HG03025 (cell line): ENCODE results near the gene JOSD2.

Experiments used
- ATAC-seq: cut with Tn5 transposase; IDR thresholded peaks from one replicate; pipeline ENCODE4 v1.9.1; 2021; ENCODE audit warnings: mild to moderate bottlenecking, moderate library complexity; ENCODE audit not compliant: unreplicated experiment, low FRiP score

The JOSD2 gene

DNA sequence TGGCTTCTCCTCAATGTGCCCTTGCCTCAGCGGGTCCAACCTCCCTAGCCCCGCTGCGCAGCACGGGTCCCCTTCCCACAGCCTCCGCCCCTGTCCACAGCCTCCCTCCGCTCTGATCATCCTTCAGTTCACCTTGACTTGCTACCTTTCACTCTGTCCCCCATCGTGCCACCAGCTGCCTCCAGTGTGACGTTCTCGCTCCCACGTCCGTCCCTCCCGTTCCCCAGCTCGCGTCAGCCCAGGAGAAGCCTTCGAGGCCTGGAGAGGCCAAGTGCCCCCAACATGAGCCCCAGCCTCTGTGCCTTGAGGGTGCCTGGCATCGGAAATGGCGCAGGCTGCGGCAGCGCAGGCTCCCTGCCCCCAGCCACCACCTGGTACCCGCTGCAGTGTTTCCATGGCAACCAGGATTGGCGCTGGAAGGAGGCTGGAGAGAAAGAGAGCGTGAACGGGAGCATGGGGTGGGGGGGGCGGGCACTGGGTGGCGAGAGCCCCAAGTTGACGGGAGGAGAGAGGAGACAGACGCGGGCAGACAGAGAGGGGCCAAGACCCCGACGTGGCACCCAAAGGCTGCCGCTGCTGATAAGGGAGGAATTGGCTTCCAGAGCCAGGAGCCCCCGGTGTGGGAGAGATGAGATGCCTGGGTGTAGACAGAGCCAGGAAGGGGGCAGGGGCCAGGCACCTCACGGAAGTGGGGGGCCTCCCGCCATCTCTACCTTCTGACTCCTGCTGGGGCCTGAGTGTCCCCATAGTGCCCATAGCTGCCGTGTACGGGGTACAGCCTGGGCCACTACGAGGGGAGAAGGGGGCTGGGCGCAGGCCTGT is 3.6 kb upstream of the JOSD2 start:
- no peak for ATAC-seq

DNA sequence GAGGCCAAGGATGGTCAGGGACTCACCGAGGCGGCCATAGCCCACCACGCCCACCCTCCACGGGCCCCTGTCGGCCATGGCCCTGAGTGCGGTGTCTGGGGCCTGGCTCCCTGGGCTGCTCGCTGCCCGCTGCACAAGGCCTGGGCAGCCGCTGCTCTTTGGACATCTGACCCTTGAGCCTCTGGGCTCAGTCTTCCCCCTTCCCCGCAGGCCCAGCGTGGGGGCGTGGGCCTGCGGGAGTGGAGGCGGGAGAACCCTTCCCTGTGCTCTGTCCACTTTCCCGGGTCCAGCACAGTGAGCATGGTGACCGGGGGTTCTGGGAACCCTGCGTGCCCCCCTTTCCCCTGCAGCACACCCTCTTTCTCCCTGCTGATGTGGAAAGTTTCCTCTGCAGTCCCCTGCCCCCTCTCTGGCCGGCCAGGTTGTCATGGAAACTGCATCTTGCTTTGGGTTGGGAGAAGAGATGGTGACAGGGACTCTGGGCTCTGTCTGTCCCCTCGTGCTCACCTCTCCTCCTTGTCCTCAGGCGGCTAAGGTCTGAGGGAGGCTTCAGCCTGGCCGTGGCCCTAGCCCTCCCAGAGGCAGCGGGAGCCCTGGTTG is 2.9 kb upstream of the JOSD2 start, which contains the start of gene ASPDH:
Gene ASPDH (minus strand): TSS at position 168 of the 600 bp plus-strand sequence. CDS start 90 bp downstream, at position 78.
- ATAC-seq, result no peak

DNA sequence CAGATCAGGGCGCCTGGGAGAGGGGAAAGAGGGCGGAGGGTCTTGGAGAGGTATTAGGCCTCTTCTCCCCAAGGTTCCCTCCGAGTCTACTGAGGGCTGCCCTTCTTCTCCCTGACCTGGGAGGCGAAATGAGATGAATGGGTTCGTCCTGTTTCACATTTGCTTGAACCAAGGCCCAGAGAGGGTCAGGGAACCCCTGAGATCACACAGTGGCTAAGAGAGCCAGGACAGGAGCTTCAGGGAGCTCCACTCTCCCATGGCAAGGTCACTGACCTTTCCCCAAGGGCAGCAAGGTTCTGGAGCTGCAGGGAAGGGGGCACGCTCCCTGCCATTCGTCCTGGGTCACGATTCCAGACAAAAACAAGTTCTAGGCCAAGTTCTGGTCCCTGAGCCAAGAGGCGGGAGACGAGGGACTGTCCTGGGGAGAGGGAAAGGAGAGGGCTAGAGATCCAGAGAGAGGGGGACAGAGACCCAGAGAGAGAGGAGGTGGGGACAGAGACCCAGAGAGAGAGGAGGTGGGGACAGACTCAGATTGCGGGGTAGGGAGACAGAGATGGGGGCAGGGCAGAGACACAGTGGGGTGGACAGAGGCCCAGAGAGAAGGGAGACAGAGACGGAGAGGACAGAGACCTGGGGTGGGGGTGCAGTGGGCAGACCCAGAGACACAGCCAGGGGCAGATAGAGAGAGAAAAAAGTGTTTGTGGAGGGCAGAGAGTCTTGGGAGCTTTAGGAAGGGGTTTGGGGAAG is 2.2 kb upstream of the JOSD2 start:
- no peak for ATAC-seq

DNA sequence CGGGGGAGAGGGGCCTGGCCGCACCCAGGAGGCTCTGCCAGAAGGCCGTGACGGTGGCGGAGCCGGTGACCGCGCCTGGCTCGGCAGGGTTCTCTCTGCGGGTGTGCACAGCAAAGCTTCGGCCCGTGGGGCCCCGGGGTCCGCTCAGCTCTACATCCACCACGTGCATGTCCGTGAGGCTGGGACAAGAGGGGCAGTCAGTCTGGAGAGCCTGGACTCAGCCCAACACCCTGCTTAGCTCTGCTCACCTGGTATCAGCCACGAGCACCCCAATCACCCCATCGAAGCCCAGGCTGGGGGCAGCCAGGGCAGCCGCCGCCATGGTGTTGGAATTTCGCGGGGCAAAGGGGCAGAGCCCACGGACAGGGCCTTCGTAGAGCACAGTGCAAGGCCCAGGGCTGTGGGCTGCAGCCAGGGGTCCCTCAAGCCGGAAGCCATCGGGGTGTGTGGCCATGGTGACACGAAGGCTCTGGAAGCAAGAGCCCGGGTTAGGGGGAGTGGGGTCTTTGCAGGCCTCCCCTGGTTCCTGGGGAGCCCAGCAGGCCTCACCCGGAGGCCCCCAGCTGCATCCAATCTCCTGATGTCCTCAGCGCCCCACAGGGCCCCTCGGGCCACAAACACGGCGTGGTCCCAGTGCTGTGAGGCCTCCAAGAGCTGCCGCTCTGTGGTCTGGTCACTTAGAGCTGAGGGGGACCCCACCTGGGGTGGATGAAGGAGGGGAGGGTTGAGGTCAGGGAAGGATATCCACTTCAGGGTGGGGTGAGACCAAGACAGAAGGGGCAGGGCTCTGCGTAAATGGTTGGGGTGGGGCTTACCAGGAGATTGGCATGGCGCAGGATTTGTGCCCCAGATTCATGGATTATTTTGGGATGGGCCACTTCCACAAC is 1.4 kb upstream of the JOSD2 start:
- no peak for ATAC-seq

DNA sequence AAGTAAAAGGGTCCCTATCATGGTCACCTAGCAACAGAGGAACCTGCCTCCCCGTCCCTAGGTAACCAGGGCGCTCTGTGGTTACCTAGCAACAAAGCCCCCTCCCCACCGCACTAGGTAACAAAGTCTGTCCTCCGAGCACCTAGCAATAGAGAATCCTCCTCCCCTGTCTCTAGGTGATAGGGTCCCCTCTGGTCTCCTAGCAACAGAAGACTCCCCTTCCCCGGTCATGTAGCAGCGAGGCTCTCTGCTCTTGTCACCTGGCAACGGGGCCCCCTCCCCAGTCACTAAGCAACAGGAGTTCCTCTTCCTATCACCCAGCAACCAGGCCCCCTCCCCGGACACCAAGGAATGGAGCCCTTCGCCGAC is 307 bp downstream of the JOSD2 start:
- peak; percentile 3 for ATAC-seq

DNA sequence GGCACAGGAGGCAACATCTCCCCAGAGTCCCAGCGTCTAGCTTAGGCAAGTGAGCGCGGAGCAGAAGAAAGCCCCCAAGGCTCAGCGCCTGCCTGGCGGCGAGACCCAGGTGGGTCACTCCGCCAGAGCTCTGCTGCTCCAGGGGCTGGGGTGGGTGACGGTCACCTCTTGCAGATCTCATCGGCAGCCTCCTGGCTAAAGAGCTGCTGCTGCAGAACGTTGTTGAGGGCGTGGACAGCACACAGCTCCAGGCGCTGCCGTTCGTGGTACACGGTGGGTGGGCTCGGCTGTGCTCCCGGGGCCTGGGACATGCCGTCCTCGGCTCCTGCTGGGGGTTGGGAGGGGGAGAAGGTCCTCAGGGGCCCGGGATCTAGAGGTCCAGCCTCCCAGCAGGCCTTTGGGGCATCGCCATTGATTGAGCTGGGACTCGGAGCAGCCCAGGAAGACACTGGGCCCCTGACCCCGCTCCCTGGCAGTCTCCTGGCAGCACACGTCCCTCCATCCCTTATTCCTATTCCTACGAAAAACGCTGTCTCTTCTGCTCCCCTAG is 795 bp downstream of the JOSD2 start:
- no peak for ATAC-seq

DNA sequence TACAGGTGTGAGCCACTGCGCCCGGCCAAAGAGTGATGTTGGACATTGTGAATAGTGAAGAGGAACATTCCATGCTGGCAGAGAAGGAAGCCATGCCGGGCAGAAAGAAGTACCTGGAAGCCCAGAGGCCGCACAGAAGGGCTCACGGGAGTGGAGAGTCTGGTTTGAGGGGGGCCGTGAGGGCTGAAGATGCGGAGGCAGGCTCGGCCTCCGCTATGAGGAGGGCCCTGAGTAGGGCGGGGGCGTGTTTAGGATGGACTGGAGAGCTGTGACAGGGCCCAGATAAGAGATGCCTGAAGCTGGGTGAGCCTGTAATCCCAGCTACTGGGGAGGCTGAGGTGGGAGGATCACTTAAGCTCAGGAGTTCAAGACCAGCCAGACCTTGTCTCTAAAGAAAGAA is 1.6 kb downstream of the JOSD2 start:
- no peak for ATAC-seq

DNA sequence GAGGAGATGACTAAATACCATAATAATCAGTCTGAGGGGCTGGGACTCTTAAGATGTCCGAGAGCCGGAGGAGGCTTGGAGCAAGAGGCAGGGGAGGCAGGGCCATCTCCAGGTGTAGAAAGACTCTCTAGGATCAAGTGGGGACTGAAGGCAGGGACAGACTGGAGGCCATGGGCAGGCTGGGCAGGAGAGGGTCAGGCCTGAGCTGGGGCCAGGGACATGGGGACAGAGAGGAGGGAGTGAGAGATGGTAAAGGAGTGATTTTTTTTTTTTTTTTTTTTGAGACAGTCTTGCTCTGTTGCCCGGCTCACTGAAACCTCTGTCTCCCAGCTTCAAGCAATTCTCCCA is 2.2 kb downstream of the JOSD2 start:
- no peak for ATAC-seq

DNA sequence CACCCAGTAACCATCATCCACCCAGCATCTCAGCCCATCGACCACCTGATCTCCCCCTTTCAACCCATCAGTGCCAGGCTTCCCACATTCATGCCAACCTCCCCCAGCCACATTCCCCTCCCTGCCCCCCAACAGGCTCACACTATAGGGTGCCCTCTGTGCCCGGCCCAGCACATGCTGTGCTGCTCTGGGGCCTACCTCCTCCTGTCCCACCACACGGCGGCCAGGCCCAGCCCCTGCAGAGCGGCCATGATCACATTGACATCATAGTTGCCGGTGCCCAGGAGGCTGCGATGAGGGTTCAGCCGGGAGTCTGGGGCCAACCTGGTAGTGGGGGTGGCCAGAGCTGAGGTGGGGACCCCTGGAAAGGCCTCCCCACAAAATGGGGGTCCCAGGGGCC is 3.6 kb downstream of the JOSD2 start:
- no peak for ATAC-seq

DNA sequence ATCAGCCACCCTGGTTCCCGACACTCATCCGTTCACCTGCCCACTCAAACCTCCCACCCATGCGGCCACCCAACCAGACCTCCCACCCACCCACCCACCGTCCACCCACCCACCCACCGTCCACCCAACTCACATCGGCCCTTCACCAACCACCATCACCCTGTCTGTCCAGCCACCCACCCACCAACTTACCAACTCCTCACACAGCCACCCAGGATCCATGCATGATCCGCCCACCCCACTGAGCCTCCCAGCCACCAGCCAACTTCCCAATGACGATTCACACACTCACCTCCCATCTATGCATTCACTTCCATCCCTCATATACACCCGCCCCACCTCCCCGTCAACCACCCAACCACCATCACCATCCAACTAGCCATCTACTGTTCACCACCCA is 4.3 kb downstream of the JOSD2 start:
- ATAC-seq, result no peak

DNA sequence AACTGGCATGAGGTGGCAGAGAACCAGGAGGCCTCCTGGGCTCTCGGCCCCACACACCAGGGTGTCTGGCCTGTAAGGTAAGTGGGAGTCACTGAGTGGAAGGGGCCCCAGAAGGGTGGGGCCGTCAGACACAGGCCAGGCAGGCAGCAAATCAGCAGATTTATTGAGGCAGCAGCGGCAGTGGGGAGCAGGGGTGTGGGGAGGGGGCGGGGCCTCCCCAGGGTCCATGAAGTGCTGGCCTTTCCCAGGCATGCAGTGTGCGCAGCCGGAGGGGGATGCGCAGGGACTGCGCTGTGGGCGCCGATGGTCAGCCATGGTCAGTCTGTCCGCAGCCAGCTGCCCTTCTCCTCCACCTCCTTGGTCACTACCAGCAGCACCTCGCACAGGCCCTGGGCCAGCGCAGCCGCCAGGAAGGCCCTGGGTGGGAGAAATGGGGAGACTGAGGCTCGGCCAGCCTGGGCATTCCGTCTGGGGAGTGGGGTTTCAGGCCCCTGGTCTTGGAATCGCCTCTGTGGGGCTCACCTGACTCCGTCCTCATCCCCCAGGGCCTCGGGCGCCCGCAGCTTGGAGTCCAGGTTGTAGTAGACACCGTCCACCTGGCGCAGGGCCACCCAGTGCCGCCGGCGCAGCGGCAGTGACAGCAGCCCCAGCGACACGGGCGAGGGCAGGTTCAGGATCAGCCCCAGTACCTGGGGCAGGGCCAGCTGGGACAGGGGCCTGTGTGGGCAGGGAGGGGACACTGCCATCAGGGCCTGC is 5.0 kb downstream of the JOSD2 start:
- ATAC-seq, result no peak

DNA sequence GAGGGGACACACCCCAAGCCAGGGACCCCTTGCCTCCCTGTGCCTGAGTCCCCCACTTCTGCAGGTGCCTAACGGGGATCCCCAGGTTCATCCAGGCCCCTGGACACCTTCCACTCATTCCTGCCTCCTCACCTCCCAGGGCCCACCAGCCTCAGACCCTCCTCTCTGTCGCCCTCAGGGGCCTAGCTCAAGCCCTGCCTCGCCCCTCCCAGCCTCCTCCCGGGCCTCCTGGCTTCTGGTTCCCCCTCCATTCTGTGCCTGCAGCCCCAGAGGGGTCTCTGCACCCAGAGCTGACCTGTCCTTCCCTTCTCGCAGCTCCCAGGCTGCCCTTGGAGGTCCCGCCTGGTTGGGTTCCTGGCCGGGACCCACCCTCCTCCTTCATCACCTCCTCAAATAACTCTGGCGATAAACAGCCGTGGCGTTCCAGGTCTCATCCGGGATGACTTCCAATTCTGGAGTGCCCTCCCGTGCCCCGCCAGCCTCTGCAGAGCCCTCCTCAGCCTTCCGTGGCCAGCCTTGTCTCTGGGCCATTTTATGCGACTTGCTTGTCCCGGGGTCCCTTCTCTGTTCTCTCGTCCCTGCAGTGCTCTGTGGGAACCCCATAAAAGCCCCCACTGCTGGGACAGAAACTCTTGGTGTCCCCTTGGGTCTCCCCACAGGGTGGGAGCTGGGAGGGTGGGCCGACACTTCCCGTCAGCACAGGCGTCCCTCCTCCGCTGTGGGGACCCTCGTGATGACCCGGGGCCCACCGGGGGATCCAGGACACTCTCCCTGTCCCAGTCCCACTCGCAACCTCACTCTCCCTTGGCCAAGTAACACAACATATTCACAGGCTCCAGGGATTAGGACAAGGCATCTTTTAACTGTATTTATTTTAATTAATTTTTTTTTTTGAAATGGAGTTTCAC is 9.2 kb downstream of the JOSD2 start:
- no peak for ATAC-seq

DNA sequence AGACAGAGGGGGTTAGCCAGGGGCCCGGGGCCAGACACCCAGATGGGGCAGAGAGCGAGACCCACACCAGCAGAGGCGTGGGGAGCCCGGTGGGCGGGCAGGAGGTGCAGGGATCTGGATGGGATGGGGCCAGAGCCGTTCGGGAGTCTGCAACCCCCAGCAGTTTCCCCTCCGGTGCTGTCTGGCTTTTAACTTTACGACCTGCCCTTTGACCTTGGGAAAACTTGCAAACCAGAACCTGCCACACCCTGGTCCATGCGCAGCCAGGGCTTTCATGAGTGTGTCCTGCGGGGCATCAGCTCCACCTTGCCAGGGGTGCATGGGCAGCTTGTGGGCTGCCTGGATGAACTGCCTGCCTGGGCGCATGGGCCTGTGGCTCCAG is 9.8 kb downstream of the JOSD2 start:
- ATAC-seq, result no peak

DNA sequence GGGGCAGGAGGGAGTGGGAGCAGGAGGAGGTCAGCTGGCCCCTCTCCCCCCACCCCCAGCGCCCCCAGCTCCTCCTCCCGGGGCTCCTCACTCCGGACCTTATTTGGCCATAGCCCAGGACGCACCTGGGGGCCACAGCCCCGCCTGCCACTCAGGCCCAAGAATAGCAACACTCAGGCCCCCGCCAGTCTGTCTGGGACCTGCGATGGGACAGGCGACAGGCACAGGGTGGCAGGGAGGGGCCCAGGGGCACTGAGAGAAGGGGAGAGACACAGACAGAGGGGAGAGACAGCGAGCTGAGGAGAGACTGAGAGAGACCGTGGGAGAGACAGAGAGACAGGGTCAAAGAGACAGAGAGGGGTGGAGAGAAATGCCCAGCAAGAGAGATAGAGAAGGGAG is 10.2 kb downstream of the JOSD2 start:
- ATAC-seq, result no peak

DNA sequence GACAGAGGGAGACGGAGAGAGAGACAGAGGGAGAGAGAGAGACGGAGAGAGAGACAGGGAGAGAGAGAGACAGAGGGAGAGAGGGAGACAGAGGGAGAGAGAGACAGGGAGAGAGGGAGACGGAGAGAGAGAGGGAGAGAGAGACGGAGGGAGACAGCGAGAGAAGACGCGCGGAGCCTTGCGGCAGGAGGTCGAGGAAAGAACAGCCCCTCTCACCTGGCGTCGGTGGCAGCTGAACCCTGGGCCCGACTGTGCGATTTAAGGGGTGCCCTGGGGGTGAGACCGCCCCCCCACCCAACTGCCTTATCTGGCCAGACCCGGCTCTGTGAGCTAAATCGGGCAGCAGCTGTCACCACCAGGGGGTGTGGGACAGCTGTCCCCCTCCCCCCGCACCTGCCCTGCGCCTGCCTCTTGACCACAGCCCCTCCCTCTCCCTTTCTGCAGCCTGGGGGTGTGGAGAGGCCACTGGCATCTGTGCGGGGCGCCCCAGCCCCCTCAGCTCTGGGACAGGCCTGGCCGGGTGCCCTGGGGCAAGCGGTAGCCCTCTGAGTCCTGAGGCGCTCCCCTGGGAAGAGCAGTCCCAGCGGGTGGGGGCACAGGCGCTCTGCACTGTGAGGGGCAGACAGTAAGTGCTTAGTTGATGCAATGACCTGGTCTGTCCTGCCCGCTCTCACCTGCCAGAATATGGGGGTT is 10.8 kb downstream of the JOSD2 start:
- no peak for ATAC-seq

DNA sequence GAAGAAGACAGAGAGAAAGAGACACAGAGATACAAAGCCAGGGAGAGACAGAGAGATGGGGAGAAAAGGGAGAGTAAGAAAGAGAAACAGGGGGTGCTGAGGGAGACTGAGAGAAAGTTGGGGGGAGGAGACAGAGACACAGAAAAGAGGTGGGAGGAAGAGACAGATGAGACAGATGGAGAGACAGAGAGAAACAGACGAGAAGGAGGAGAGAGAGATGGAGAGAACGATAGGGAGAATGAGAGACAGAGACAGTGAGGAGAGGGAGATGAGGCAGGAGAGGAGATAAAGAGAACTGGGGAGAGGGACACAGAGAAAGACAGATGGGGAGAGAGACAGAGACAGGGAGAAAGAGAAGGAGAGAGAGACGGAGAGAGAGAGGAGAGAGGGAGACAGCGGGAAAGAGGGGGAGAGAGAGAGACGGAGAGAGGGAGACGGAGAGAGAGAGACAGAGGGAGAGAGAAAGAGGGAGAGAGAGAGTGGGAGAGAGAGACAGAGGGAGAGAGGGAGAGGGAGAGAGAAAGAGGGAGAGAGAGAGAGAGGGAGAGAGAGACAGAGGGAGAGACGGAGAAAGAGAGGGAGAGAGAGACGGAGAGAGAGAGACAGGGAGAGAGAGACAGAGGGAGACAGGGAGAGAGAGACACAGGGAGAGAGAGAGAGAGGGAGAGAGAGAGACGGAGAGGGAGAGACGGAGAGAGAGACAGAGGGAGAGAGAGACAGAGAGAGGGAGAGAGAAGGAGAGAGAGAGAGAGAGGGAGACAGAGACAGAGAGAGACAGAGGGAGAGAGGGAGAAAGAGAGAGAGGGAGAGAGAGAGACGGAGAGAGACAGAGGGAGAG is 12.6 kb downstream of the JOSD2 start:
- ATAC-seq, result no peak

DNA sequence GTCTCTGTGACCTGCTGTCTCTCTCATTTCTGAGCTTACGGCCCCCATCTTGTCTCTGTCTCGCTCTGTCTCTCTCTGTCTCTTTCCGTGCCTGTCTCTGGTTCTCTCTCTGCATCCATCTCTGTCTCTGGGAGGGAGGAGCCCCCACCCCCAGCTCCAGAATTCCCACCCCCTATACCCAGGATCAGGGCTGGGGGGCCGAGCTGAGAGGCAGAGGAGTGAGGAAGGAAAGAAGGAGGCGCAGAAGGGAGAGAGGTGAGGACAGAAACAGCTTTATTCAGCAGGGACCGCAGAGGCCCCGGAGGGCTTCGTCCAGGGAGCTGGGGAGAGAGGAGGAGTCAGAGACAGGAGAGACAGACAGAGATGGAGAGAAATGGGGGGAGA is 14.0 kb downstream of the JOSD2 start:
- ATAC-seq, result no peak
